Vagina (tissue), 2 donors: ENCODE results near the gene UNC50. TPM values are rescaled to one million over a fixed set of nuclear protein-coding genes. Genes with fewer than 3 reads are reported as not detected.

ENCODE experiments used
- DNase-seq, 2 donors: peaks; one replicate each; pipeline ENCODE4 v3.0.0-alpha.2; 2017; ENCODE audit errors: extremely low spot score in 2 of 2
- H3K27ac ChIP-seq: fragments of 200-600 bp; sonication (generic); one replicate; pipeline ENCODE4 v1.5.1; 2019
- H3K27me3 ChIP-seq: fragments of 200-600 bp; sonication (generic); one replicate; pipeline ENCODE4 v1.5.1; 2019
- H3K36me3 ChIP-seq, 2 donors: fragments of 200-600 bp; sonication (generic); one replicate each; pipeline ENCODE4 v1.5.1; 2017 to 2019
- H3K4me1 ChIP-seq: fragments of 200-600 bp; sonication (generic); one replicate; pipeline ENCODE4 v1.5.1; 2019
- H3K4me3 ChIP-seq, 2 donors: fragments of 200-600 bp; sonication (generic); 1 replicate in 1 of 2; 2 replicates in 1 of 2; pipeline ENCODE4 v1.5.1; 2016 to 2019
- H3K9me3 ChIP-seq: fragments of 200-600 bp; sonication (generic); one replicate; pipeline ENCODE4 v1.5.1; 2019
- POLR2A ChIP-seq, 2 donors: fragments of 450-650 bp; IDR thresholded peaks; one replicate each; pipeline ENCODE4 v1.6.1; 2017; ENCODE audit warnings: antibody characterized with exemption in 2 of 2, mild to moderate bottlenecking in 2 of 2, moderate library complexity in 2 of 2
- POLR2AphosphoS5 ChIP-seq, 2 donors: sonication (generic); formaldehyde crosslinking; IDR thresholded peaks; one replicate each; pipeline ENCODE4 v1.9.0; 2017; ENCODE audit warnings: antibody characterized with exemption in 2 of 2, mild to moderate bottlenecking in 2 of 2, low read depth in 1 of 2; ENCODE audit not compliant: insufficient read depth in 1 of 2
- intact Hi-C: fragments of 100-400 bp; cut with DNase I; formaldehyde crosslinking; loops from one replicate; pipeline ENCODE4 v1.15.1; 2023
- total RNA-seq: library from RNA; depleted of rRNA; stranded (reverse); fragments of >200 nt; gene quantifications from one replicate; pipeline ENCODE4 v1.2.3, GENCODE V29; 2016
- TF ChIP-seq, protein P1 (sequence below), 3 experiments: fragments of 450-650 bp in 2 of 3; fragments of 200-600 bp in 1 of 3; sonication (generic) in 1 of 3; IDR thresholded peaks; one replicate each; pipeline ENCODE4 v1.5.1; 2017 to 2019; ENCODE audit warnings: antibody characterized with exemption in 3 of 3, mild to moderate bottlenecking in 2 of 3, moderate library complexity in 2 of 3

The UNC50 gene
- total RNA-seq, 1 donor from 2014 or later = 25.8 TPM

DNA sequence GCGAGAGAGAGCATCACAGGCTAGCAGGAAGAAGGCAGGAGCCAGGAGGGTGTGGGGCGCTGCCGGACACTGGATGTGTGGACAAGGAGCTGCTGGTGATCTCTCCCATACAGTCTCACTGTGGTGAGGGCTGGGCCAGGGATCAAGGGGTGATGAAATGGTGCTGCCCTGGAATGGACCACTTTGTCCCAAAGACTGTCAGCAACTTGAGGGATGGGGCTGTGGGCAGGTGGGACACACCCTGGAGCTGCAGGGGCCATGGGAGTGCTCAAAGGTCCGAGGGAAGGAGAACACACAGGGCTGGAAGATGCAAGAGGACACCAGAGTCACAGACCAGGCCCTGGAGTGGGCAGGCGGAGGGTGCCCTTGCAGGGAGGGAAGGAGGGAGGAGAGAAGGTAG, 38.0 kb upstream of the UNC50 start:
- intact Hi-C loops = no loop called here
- DNase-seq = no peak
- TF ChIP-seq POLR2A (IDR thresholded peaks at IDR 0.05) = no peak
- TF ChIP-seq, protein P1, sequence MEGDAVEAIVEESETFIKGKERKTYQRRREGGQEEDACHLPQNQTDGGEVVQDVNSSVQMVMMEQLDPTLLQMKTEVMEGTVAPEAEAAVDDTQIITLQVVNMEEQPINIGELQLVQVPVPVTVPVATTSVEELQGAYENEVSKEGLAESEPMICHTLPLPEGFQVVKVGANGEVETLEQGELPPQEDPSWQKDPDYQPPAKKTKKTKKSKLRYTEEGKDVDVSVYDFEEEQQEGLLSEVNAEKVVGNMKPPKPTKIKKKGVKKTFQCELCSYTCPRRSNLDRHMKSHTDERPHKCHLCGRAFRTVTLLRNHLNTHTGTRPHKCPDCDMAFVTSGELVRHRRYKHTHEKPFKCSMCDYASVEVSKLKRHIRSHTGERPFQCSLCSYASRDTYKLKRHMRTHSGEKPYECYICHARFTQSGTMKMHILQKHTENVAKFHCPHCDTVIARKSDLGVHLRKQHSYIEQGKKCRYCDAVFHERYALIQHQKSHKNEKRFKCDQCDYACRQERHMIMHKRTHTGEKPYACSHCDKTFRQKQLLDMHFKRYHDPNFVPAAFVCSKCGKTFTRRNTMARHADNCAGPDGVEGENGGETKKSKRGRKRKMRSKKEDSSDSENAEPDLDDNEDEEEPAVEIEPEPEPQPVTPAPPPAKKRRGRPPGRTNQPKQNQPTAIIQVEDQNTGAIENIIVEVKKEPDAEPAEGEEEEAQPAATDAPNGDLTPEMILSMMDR (IDR thresholded peaks at IDR 0.05) = no peak
- no peak for TF ChIP-seq POLR2AphosphoS5 (IDR thresholded peaks at IDR 0.05; ENCODE audit: insufficient read depth in 1 of 2, low read depth in 1 of 2)

DNA sequence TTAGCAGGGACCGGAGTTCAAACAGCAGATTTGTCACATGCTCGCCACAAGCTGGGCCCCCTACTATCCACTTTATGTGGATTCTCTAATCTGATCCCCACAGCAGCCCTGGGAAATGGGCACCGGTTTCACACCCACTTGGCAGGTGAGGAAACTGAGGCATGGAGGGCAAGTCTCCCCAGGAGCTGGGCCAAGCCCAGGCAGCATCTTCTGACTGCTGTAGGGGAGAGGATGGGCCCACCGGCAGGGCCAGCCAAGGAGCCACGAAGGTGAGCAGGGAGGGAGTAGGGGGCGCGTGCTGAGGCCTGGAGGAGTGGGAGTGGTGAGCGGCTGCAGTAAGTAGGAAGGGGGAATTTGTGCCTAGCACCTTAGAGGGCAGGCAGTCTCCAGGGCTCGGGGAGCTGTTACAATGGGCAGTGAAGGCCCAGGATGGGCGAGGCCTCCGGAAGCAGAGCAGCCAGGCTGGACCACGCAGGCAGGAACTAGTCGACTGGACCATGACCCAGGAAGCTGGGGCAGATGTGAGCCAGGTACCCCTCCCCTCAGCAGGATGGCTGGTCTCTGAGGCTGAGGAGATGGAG, 37.2 kb upstream of the UNC50 start:
- TF ChIP-seq, protein P1 (IDR thresholded peaks at IDR 0.05) = no peak
- no peak for TF ChIP-seq POLR2A (IDR thresholded peaks at IDR 0.05)
- no peak for TF ChIP-seq POLR2AphosphoS5 (IDR thresholded peaks at IDR 0.05; ENCODE audit: insufficient read depth in 1 of 2, low read depth in 1 of 2)
- Histone ChIP-seq H3K9me3 (no peaks in the 10 kb centered on the region), H3K4me3 (no peak overlapping the region), H3K36me3 (peaks cover 0 to 14% of the 10 kb centered on the region in 2 donors), H3K4me1 (no peaks in the 10 kb centered on the region), H3K27ac (no peak overlapping the region), H3K27me3 (no peaks in the 10 kb centered on the region)
- intact Hi-C loops = no loop called here
- DNase-seq = no peak

More for the DNA sequence above, 38.0 kb upstream of the UNC50 start:
- H3K9me3 ChIP-seq = no peaks in the 10 kb centered on the region
- H3K4me3 ChIP-seq = no peak overlapping the region
- no peaks in the 10 kb centered on the region for H3K4me1 ChIP-seq
- no peak overlapping the region for H3K27ac ChIP-seq
- no peaks in the 10 kb centered on the region for H3K27me3 ChIP-seq
- H3K36me3 ChIP-seq = peaks cover 0 to 10% of the 10 kb centered on the region in 2 donors

GRCh38 chr2:98571796-98572195, 36.6 kb upstream of the UNC50 start:
- intact Hi-C loops = no loop called here
- Histone ChIP-seq H3K9me3 (no peaks in the 10 kb centered on the region), H3K4me3 (no peak overlapping the region), H3K27ac (no peak overlapping the region), H3K4me1 (no peaks in the 10 kb centered on the region), H3K36me3 (peaks cover 0 to 15% of the 10 kb centered on the region in 2 donors), H3K27me3 (no peaks in the 10 kb centered on the region)
- TF ChIP-seq POLR2A (IDR thresholded peaks at IDR 0.05) = no peak
- TF ChIP-seq POLR2AphosphoS5 (IDR thresholded peaks at IDR 0.05; ENCODE audit: insufficient read depth in 1 of 2, low read depth in 1 of 2) = no peak
- TF ChIP-seq, protein P1 (IDR thresholded peaks at IDR 0.05) = no peak
- no peak for DNase-seq

DNA sequence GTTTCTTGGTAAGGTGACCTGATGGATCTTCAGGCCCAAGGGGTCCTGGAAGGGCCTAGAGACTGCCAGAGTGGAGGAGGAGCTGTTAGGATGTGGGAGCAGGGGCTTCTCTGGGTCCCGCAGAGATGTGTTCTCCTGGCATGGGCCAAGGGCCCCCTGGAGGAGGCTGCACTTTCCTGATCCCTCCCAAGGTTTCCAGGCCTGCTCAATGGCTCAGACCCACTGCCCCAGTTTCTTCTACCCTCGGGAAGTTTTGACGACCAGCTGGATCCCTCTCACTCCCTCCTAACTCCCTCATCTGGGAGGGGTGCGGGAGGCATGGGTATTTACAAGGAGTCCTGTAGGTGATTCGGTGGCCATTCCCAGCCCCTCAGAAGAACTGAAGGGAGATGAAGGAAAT, 36.2 kb upstream of the UNC50 start:
- intact Hi-C loops = no loop called here
- no peak overlapping the region for H3K27ac ChIP-seq
- peaks cover 0 to 19% of the 10 kb centered on the region in 2 donors for H3K36me3 ChIP-seq
- H3K27me3 ChIP-seq = no peaks in the 10 kb centered on the region
- DNase-seq = no peak
- TF ChIP-seq POLR2A (IDR thresholded peaks at IDR 0.05) (no peak), POLR2AphosphoS5 (IDR thresholded peaks at IDR 0.05; ENCODE audit: insufficient read depth in 1 of 2, low read depth in 1 of 2) (no peak)
- TF ChIP-seq, protein P1 (IDR thresholded peaks at IDR 0.05) = no peak
- no peak overlapping the region for H3K4me3 ChIP-seq
- no peaks in the 10 kb centered on the region for H3K4me1 ChIP-seq
- H3K9me3 ChIP-seq = no peaks in the 10 kb centered on the region

GRCh38 chr2:98572676-98573075, 35.7 kb upstream of the UNC50 start:
- H3K27ac ChIP-seq = no peak overlapping the region
- intact Hi-C loops = no loop called here
- H3K4me1 ChIP-seq = no peaks in the 10 kb centered on the region
- no peak overlapping the region for H3K4me3 ChIP-seq
- TF ChIP-seq, protein P1 (IDR thresholded peaks at IDR 0.05) = no peak
- TF ChIP-seq POLR2AphosphoS5 (IDR thresholded peaks at IDR 0.05; ENCODE audit: insufficient read depth in 1 of 2, low read depth in 1 of 2) = no peak
- TF ChIP-seq POLR2A (IDR thresholded peaks at IDR 0.05) = no peak
- DNase-seq = no peak
- no peaks in the 10 kb centered on the region for H3K27me3 ChIP-seq
- H3K36me3 ChIP-seq = peaks cover 0 to 23% of the 10 kb centered on the region in 2 donors
- no peaks in the 10 kb centered on the region for H3K9me3 ChIP-seq
